Trophoblast cell (in vitro differentiated cells and primary cell): ENCODE results near the gene EIF2AK3.

Experiments used
- DNase-seq, 2 donors: peaks; one replicate each; pipeline ENCODE4 v3.0.0-alpha.2; 2016
- H2AFZ ChIP-seq: 2 replicates; pipeline ENCODE4 v1.6.1; 2013; ENCODE audit warnings: low read length, moderate library complexity, mild to moderate bottlenecking; ENCODE audit not compliant: insufficient read depth, poor library complexity
- H2AK5ac ChIP-seq: 2 replicates; pipeline ENCODE4 v1.6.1; 2013; ENCODE audit warnings: mild to moderate bottlenecking, low read length
- H2BK120ac ChIP-seq: 2 replicates; pipeline ENCODE4 v1.6.1; 2013; ENCODE audit warnings: low read length, mild to moderate bottlenecking, moderate library complexity; ENCODE audit not compliant: insufficient read depth, poor library complexity
- H2BK12ac ChIP-seq: 2 replicates; pipeline ENCODE4 v1.6.1; 2013; ENCODE audit warnings: mild to moderate bottlenecking, low read length, moderate library complexity
- H2BK5ac ChIP-seq: 2 replicates; pipeline ENCODE4 v1.6.1; 2013; ENCODE audit warnings: low read length, low read depth, moderate library complexity, mild to moderate bottlenecking; ENCODE audit not compliant: poor library complexity
- H3K14ac ChIP-seq: 2 replicates; pipeline ENCODE4 v1.6.1; 2013; ENCODE audit warnings: mild to moderate bottlenecking, low read length
- H3K18ac ChIP-seq: 2 replicates; pipeline ENCODE4 v1.6.1; 2013; ENCODE audit warnings: mild to moderate bottlenecking, low read length
- H3K23ac ChIP-seq: 2 replicates; pipeline ENCODE4 v1.6.1; 2013; ENCODE audit warnings: low read length
- H3K27ac ChIP-seq: 2 replicates; pipeline ENCODE4 v1.5.1; 2013; ENCODE audit warnings: low read depth, mild to moderate bottlenecking, inconsistent platforms, low read length, moderate library complexity
- H3K27me3 ChIP-seq: 2 replicates; pipeline ENCODE4 v1.6.1; 2013; ENCODE audit warnings: inconsistent platforms, mild to moderate bottlenecking, low read length, moderate library complexity; ENCODE audit not compliant: insufficient read depth
- H3K36me3 ChIP-seq, 2 experiments: 1 replicate in 1 of 2; 2 replicates in 1 of 2; pipeline ENCODE4 v1.6.1; 2013; ENCODE audit warnings: low read length in 2 of 2, mild to moderate bottlenecking in 2 of 2, moderate library complexity in 1 of 2; ENCODE audit not compliant: insufficient read depth in 2 of 2, control insufficient read depth in 1 of 2
- H3K4ac ChIP-seq: 2 replicates; pipeline ENCODE4 v1.6.1; 2013; ENCODE audit warnings: low read depth, mild to moderate bottlenecking, low read length, moderate library complexity
- H3K4me1 ChIP-seq, 2 experiments: 1 replicate in 1 of 2; 2 replicates in 1 of 2; pipeline ENCODE4 v1.6.1; 2013; ENCODE audit warnings: low read length in 2 of 2, mild to moderate bottlenecking in 2 of 2, moderate library complexity in 1 of 2; ENCODE audit not compliant: insufficient read depth in 2 of 2, control insufficient read depth in 1 of 2
- H3K4me2 ChIP-seq: 2 replicates; pipeline ENCODE4 v1.6.1; 2013; ENCODE audit warnings: inconsistent platforms, mild to moderate bottlenecking, low read length, moderate library complexity
- H3K4me3 ChIP-seq: 2 replicates; pipeline ENCODE4 v1.5.1; 2013; ENCODE audit warnings: mild to moderate bottlenecking, low read depth, low read length, inconsistent platforms
- H3K79me1 ChIP-seq: one replicate; pipeline ENCODE4 v1.6.1; 2013; ENCODE audit warnings: low read length
- H3K79me2 ChIP-seq: 2 replicates; pipeline ENCODE4 v1.6.1; 2013; ENCODE audit warnings: low read length, mild to moderate bottlenecking; ENCODE audit not compliant: control insufficient read depth, insufficient read depth, poor library complexity
- H3K9ac ChIP-seq: 2 replicates; pipeline ENCODE4 v1.6.1; 2013; ENCODE audit warnings: mild to moderate bottlenecking, low read length
- H3K9me3 ChIP-seq: 2 replicates; pipeline ENCODE4 v1.6.1; 2013; ENCODE audit warnings: low read depth, mild to moderate bottlenecking, control low read depth, inconsistent platforms, low read length; ENCODE audit not compliant: insufficient read depth
- H4K12ac ChIP-seq: 2 replicates; pipeline ENCODE4 v1.6.1; 2013; ENCODE audit warnings: low read depth, mild to moderate bottlenecking, low read length, moderate library complexity
- H4K8ac ChIP-seq: 2 replicates; pipeline ENCODE4 v1.6.1; 2013; ENCODE audit warnings: low read depth, mild to moderate bottlenecking, low read length, moderate library complexity
- H4K91ac ChIP-seq: one replicate; pipeline ENCODE4 v1.6.1; 2013; ENCODE audit warnings: low read depth, mild to moderate bottlenecking, low read length, moderate library complexity
- WGBS: extraction: QIAGEN DNeasy Blood & Tissue Kit; methylation state at CpG from one replicate; pipeline ENCODE4 v1.1.7; 2013; ENCODE audit warnings: missing lambda C conversion rate; ENCODE audit not compliant: insufficient read length, insufficient coverage; ENCODE audit errors: extremely low coverage; 5-methylcytosine and 5-hydroxymethylcytosine counted together

The EIF2AK3 gene

DNA sequence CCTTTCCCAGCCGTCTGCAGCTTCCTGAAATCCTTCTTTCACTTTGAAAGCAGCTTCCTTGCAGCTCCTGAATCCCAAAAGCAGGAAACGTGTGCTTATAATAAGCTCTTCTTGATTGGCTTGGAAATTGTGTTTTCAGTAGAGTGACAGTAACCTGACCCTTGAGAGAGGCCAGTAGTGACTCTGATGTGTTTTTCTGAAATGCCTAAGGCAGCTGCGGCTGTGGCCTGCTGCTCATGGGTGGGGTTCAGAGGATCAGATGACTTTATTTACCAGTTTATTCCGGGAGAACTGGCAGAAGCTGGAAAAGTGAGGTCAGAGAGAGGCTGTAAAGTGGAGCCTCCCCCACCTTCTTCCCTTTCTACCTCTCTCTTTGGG, 32.3 kb upstream of the EIF2AK3 start:
- Histone ChIP-seq H3K27me3 (no peaks in the 10 kb centered on the region), H4K12ac (no peak overlapping the region), H3K36me3 (no peaks in the 10 kb centered on the region), H2BK5ac (no peak overlapping the region), H2BK12ac (no peak overlapping the region), H3K23ac (no peak overlapping the region), H3K14ac (no peak overlapping the region), H4K8ac (no peak overlapping the region), H3K27ac (peak overlapping the region; percentile 22), H3K9ac (no peak overlapping the region), H3K4me3 (no peak overlapping the region), H3K4me1 (peaks cover 2 to 3% of the 10 kb centered on the region in 2 experiments), H2AFZ (peak overlapping the region; percentile 13), H2AK5ac (no peak overlapping the region), H2BK120ac (no peak overlapping the region), H3K4ac (no peak overlapping the region), H3K18ac (no peak overlapping the region), H4K91ac (no peak overlapping the region), H3K4me2 (no peak overlapping the region), H3K79me1 (peaks cover 3% of the 10 kb centered on the region), H3K79me2 (no peaks in the 10 kb centered on the region), H3K9me3 (no peaks in the 10 kb centered on the region)
- WGBS: no CpG with 5 or more reads among the region's 4 CpGs
- peak in 1 of 2 donors; percentile 40 for DNase-seq

DNA sequence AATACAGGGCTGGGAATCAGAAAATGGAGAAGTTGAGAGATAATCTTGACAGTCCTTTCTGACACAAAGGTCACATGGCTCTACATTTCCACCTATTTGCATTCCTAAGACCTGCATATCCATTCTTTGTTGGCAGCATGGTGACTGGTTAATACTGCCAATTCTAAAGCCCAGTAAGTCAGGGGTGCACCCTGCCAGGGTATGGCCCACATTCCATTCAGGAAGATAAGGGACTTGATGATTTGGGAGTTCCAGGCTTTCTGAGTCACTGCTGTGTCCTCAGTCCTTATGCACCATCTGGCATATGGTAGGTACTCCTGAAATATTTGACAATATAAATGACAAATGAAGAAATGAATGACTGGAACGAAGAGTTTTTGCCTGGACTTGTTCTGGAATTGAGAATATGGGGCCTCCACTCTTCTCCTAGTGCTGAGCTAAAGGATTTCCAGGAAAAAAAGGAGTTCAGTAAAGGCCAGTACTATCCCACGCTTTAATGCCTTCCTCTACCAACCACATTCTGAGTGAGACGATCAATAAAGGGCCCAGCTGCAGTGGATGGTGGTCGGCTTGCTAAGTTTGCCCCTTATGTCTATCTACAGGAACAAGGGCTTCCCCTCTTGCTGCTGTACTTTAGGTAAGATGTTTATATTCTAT, 31.7 kb upstream of the EIF2AK3 start:
- Histone ChIP-seq H3K4me1 (peaks cover 2 to 3% of the 10 kb centered on the region in 2 experiments), H3K9me3 (no peaks in the 10 kb centered on the region), H4K8ac (peak overlapping the region; percentile 26), H4K12ac (no peak overlapping the region), H4K91ac (no peak overlapping the region), H2BK12ac (peak overlapping the region; percentile 10), H3K4ac (no peak overlapping the region), H3K79me1 (peaks cover 3% of the 10 kb centered on the region), H2AFZ (peak overlapping the region; percentile 13), H2BK5ac (no peak overlapping the region), H2AK5ac (no peak overlapping the region), H3K27ac (peak overlapping the region; percentile 22), H3K18ac (no peak overlapping the region), H3K36me3 (no peaks in the 10 kb centered on the region), H3K4me2 (no peak overlapping the region), H2BK120ac (no peak overlapping the region), H3K4me3 (no peak overlapping the region), H3K14ac (no peak overlapping the region), H3K23ac (no peak overlapping the region), H3K9ac (no peak overlapping the region), H3K27me3 (no peaks in the 10 kb centered on the region), H3K79me2 (no peaks in the 10 kb centered on the region)
- WGBS: no CpG with 5 or more reads among the region's 4 CpGs
- peak in 1 of 2 donors; percentile 82 for DNase-seq

DNA sequence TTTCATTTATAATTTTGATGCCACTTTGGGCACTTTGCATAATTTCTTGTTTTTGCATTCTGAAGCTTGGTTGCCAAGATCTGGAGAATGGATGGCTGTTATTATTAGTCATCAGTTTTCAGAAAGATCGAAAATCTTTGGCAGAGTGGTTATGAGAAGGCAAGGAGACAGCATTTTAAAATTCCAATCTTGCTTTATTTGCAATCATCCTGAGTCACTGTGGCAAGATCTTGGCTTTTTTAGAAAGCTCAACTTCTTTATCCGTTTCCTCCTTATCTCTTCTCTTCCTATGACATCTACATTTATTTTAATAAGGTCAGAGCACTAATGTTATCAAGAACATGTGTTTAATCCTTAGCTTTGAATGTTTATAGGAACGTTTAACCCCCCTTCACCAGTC, 31.1 kb upstream of the EIF2AK3 start:
- no CpG with 5 or more reads among the region's 3 CpGs for WGBS
- H3K27me3 ChIP-seq: no peaks in the 10 kb centered on the region

DNA sequence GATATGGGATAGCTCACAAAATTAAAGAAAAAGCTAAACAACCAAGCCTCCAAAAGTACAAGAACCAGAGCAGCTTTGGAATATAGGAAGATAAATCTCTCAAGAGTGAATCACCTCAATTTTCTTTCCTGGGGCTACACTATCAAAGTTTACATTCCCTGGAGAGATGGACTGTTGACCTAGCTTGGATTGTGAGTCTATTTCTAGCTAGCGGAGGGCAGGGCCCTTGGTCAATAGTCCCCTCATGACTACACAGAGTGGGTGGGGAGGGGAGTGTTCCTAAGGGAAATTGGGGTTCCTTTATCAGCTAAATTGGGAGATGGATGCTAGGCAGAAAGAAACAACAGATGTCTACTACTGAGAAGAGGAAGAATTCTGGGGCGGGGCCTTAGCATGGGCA, 29.9 kb upstream of the EIF2AK3 start:
- Histone ChIP-seq H2BK12ac (peak overlapping the region; percentile 71), H3K79me2 (no peaks in the 10 kb centered on the region), H3K36me3 (no peaks in the 10 kb centered on the region), H3K4ac (no peak overlapping the region), H3K4me3 (no peak overlapping the region), H2AFZ (no peak overlapping the region), H3K9ac (no peak overlapping the region), H3K4me2 (no peak overlapping the region), H4K91ac (no peak overlapping the region), H3K18ac (no peak overlapping the region), H3K14ac (no peak overlapping the region), H4K8ac (no peak overlapping the region), H2BK5ac (no peak overlapping the region), H3K4me1 (peaks cover 2 to 3% of the 10 kb centered on the region in 2 experiments), H3K79me1 (peaks cover 3% of the 10 kb centered on the region), H3K23ac (no peak overlapping the region), H3K9me3 (no peaks in the 10 kb centered on the region), H3K27me3 (no peaks in the 10 kb centered on the region), H2AK5ac (no peak overlapping the region), H3K27ac (no peak overlapping the region), H2BK120ac (no peak overlapping the region), H4K12ac (no peak overlapping the region)
- WGBS: no CpG with 5 or more reads among the region's 2 CpGs
- DNase-seq: no peak

More for the DNA sequence above, 31.1 kb upstream of the EIF2AK3 start:
- no peak overlapping the region for H2BK120ac ChIP-seq
- H3K79me1 ChIP-seq: peaks cover 3% of the 10 kb centered on the region
- H3K14ac ChIP-seq: no peak overlapping the region
- no peak overlapping the region for H3K27ac ChIP-seq
- H3K36me3 ChIP-seq: no peaks in the 10 kb centered on the region
- H4K12ac ChIP-seq: no peak overlapping the region
- no peaks in the 10 kb centered on the region for H3K79me2 ChIP-seq
- no peak overlapping the region for H4K8ac ChIP-seq
- no peak overlapping the region for H3K18ac ChIP-seq
- H3K4me1 ChIP-seq: peaks cover 2 to 3% of the 10 kb centered on the region in 2 experiments
- DNase-seq: peak in 1 of 2 donors; percentile 37
- H2AFZ ChIP-seq: no peak overlapping the region
- H4K91ac ChIP-seq: no peak overlapping the region
- no peak overlapping the region for H2BK5ac ChIP-seq
- no peaks in the 10 kb centered on the region for H3K9me3 ChIP-seq
- H3K23ac ChIP-seq: no peak overlapping the region
- H3K9ac ChIP-seq: no peak overlapping the region
- H2BK12ac ChIP-seq: no peak overlapping the region
- H3K4me3 ChIP-seq: no peak overlapping the region
- H3K4me2 ChIP-seq: no peak overlapping the region
- H2AK5ac ChIP-seq: no peak overlapping the region
- H3K4ac ChIP-seq: no peak overlapping the region
